Fibroblast of villous mesenchyme (primary cell): ENCODE data around the gene FBXO8. TPM values are rescaled to one million over a fixed set of nuclear protein-coding genes. Genes with fewer than 3 reads are reported as not detected.
"Not testable (repeated sequence)": the region's sequence is repeated elsewhere in the genome, so short reads cannot be mapped to it uniquely, and the experiment has no call there.

Source experiments
- DNase-seq: peaks from one replicate; pipeline ENCODE4 v3.0.0-alpha.2; 2010; ENCODE audit warnings: low read depth
- H3K4me3 ChIP-seq: 2 replicates; pipeline ENCODE4 v1.5.1; 2011; ENCODE audit warnings: low read depth, mild to moderate bottlenecking, low read length
- total RNA-seq: library from RNA; depleted of rRNA; stranded (reverse); fragments of >200 nt; gene quantifications from 2 replicates; pipeline ENCODE4 v1.2.3, GENCODE V29; 2012
- TF ChIP-seq, protein P1 (sequence below): IDR thresholded peaks from 2 replicates; pipeline ENCODE4 v1.5.1; 2012; ENCODE audit warnings: low read depth, mild to moderate bottlenecking, low read length; ENCODE audit not compliant: insufficient read depth

FBXO8 gene
- total RNA-seq, 1 donor = 32.8 TPM

DNA sequence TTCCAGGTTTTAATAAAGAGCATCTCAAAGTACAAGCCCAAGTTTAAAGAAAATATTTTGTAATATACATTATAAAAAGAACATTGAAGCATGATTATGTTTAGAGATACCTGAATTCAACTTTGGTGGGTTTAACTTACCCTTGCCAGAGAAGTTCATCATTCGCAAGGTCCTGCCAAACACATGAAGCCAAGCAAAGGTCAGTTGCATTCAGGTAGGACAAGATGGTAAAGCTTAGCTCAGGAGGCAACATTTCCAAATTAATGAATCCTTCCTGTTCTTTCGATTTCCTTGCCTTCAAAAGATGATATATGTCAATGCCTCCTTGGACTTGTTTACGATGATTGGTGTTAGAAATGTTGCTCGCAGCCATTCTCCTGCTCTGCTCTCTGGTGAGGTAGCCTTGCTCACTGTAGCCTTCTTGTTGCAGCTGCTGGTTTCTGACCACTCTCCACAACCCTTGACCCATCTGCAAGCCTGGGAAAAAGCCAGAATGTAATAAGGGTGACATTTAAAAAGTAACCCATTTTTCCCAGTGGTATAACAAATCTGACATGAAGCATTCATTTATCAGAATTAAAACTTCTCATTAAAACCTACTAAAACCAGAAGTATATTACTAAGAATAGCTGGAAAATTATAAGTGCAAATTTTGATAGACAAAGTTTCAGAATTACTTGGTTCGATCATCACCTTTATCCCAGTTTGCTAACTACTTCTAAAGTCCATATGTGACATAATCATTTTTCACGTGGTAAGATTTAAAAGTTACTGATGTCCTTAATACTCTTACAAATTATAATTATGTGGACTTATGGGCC is 20.6 kb downstream of the FBXO8 start:
- H3K4me3 ChIP-seq = peak overlapping the region; percentile 37
- peak; percentile 63 for DNase-seq
- TF ChIP-seq, protein P1, sequence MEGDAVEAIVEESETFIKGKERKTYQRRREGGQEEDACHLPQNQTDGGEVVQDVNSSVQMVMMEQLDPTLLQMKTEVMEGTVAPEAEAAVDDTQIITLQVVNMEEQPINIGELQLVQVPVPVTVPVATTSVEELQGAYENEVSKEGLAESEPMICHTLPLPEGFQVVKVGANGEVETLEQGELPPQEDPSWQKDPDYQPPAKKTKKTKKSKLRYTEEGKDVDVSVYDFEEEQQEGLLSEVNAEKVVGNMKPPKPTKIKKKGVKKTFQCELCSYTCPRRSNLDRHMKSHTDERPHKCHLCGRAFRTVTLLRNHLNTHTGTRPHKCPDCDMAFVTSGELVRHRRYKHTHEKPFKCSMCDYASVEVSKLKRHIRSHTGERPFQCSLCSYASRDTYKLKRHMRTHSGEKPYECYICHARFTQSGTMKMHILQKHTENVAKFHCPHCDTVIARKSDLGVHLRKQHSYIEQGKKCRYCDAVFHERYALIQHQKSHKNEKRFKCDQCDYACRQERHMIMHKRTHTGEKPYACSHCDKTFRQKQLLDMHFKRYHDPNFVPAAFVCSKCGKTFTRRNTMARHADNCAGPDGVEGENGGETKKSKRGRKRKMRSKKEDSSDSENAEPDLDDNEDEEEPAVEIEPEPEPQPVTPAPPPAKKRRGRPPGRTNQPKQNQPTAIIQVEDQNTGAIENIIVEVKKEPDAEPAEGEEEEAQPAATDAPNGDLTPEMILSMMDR = no peak

DNA sequence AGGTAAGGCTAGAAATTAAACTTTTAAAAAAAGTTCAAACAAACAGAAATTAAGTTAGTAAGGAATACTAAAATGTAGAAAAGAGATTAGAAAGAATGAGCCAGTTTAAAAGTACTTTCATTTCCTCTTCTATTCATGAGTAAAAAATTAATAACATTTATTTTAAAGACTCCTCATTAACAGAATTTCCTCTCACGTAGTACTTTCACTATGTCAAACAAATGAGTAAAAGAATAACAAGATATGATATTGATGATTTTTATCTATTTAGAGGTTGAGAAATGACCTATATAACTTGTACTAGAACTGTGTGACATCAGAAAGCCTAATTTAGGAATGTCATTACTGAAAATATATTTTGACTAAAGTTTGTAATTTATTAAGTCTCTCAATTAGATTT is 22.0 kb downstream of the FBXO8 start:
- DNase-seq = not testable (repeated sequence)
- H3K4me3 ChIP-seq = peak overlapping the region; percentile 13

DNA sequence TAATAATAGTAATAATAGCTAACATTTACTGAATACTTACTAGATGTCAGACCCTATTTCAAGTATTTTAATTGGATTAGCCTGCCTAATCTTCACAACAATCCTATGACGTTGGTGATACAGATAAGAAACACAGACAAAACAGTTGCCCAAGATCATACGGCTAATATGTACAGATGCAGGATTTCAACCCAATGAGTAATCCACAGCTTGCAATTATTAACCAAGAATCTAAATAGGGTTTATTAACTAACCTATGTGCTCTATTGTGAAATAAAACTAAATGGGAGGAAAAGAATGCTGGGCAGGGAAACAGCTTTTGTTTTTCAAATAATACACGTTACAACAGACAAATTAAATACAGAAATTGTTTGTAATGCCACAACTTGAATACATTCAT is 23.4 kb downstream of the FBXO8 start:
- TF ChIP-seq, protein P1 = no peak
- H3K4me3 ChIP-seq = peak overlapping the region; percentile 24

DNA sequence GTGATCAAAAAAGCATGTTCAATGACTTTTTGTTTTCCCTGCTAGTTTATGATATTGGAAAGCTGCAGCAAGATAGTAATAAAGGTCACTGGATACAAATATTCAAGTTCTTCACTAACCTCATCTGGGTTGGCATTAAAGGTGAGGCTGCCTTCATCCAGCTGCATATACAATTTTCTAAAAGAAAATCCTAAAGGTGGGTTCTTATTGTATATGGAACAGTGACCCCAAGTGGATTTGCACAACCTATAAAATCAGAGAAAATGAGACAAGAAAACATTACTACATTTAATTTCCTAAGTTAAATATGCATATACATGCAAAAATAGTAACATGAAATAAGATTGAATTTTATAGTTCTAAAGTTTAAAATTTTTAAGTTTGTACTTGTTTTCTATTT is 23.9 kb downstream of the FBXO8 start:
- TF ChIP-seq, protein P1 = no peak
- peak; percentile 17 for DNase-seq
- H3K4me3 ChIP-seq = no peak overlapping the region

More for the DNA sequence above, 23.4 kb downstream of the FBXO8 start:
- peak; percentile 97 for DNase-seq

DNA sequence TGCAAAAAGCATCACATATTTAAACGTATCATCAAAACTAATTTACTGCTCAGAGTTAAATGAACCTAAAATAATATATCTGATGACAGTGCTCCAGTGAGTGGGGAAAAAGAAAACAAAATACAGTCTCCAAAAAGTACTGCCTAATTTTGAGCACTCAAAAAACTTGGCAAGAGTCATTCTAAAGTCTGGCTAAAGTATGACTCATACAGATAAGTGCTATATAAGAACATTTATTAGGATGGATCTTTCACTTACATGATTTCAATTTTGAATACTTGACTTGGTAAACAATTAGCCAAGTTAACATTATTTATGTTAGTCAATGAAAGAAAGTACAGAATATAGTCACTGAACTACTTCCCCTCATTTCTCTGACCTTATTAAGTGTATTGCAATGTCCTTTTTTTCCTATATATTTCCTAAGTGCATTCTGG is 27.2 kb downstream of the FBXO8 start:
- TF ChIP-seq, protein P1 = no peak
- no peak overlapping the region for H3K4me3 ChIP-seq
- DNase-seq = peak; percentile 70

DNA sequence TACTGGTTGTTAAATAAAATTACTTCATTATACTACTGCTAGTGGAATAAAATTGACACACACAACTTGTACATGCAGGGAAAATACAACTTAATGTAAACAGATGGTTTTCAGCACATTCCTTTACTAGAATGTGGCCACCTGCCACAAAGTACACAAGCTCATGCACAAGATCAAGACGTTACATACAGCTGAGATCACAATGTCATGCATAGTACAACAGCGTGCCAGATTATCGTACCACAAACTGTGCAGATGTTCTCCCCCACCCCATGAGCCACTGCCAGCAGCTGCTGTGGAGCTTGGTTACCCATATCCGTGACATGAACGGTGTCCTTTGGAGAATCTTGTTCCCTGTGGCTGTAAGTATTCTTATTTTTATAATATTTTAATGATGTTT is 27.7 kb downstream of the FBXO8 start:
- DNase-seq = peak; percentile 90
- H3K4me3 ChIP-seq = no peak overlapping the region
- TF ChIP-seq, protein P1 = no peak

DNA sequence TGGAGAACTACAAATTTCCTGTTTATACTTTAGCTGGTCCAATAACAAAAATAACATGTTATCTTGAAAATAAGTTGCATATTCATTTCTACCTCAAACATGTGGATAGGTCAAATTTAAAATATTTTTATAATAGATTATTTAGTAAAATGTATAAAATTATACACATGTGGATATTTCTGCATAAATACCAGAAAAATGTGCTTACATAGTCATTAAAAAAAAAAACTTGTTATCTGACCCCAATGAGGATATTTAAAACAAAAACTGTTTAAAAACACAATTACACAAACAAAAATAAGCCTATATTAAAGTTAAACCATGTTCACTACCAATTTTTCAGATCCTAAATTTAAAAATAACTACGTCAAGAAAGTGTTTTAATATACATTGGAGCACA is 28.1 kb downstream of the FBXO8 start:
- TF ChIP-seq, protein P1 = no peak
- DNase-seq = no peak
- H3K4me3 ChIP-seq = no peak overlapping the region
